ENCODE results near the gene SLC22A15. TPM values are rescaled to one million over a fixed set of nuclear protein-coding genes. Genes with fewer than 3 reads are reported as not detected.

SLC22A15 gene
- polyA plus RNA-seq, 12 donors = 0.25 to 2.4 (median 0.71) TPM; not detected in 2

GRCh38 chr1:116099379-116099778, 123.1 kb downstream of the SLC22A15 start:
- no peak for DNase-seq

GRCh38 chr1:116099919-116100318, 123.6 kb downstream of the SLC22A15 start:
- no peak for DNase-seq

GRCh38 chr1:116104667-116105066, 128.4 kb downstream of the SLC22A15 start:
- no peak for DNase-seq

- no peak for DNase-seq
Measured at GRCh38 chr1:116105996-116106395, 129.7 kb downstream of the SLC22A15 start.

- no peak for DNase-seq
Measured at GRCh38 chr1:116106646-116107045, 130.3 kb downstream of the SLC22A15 start.

GRCh38 chr1:116107371-116107770, 131.1 kb downstream of the SLC22A15 start:
- DNase-seq = no peak

- no peak for DNase-seq
Measured at GRCh38 chr1:116110567-116111523, 134.5 kb downstream of the SLC22A15 start, which contains the start of gene MAB21L3. MAB21L3 (plus strand) TSS chr1:116111399; CDS start chr1:116112616, 1,217 bp downstream.

- no peak for DNase-seq
Measured at GRCh38 chr1:116111524-116112021, 135.3 kb downstream of the SLC22A15 start.

- DNase-seq = no peak
Measured at GRCh38 chr1:116112388-116113140, 136.3 kb downstream of the SLC22A15 start.

GRCh38 chr1:116113615-116114014, 137.3 kb downstream of the SLC22A15 start:
- DNase-seq = no peak

- DNase-seq = no peak
Measured at GRCh38 chr1:116115476-116116439, 139.4 kb downstream of the SLC22A15 start.

- no peak for DNase-seq
Measured at GRCh38 chr1:116118471-116118870, 142.2 kb downstream of the SLC22A15 start.

Other genes with a start within 250 kb of the SLC22A15 start
- 1,000 to 10,000 TPM in 3 of 12 donors, 100 to 1,000 TPM in 9; 191 to 1,063 (median 826) TPM for gene CASQ2, start 207.8 kb upstream of the SLC22A15 start, polyA plus RNA-seq (ENCODE audit: insufficient read length in 12 of 12)
- under 1 TPM in 4 of 12 donors, not detected in 8; 0.06 to 0.17 (median 0.10) TPM for gene NHLH2, start 135.4 kb upstream of the SLC22A15 start, polyA plus RNA-seq (ENCODE audit: insufficient read length in 12 of 12)
- gene MAB21L3, start 134.9 kb downstream of the SLC22A15 start, polyA plus RNA-seq (ENCODE audit: insufficient read length in 12 of 12) = 1 to 10 TPM in 1 of 12 donors, under 1 TPM in 2, not detected in 9; 0.26 to 2.0 (median 0.91) TPM